BJ (cell line): ENCODE measurements around the gene SPEM2. TPM values are rescaled to one million over a fixed set of nuclear protein-coding genes. Genes with fewer than 3 reads are reported as not detected.

Experiments
- CTCF ChIA-PET: fragments of 350-600 bp; formaldehyde crosslinking; extraction: SDS; loops from one replicate; lab custom pipeline; 2021; ENCODE audit warnings: antibody characterized with exemption, inconsistent platforms; lab: Yijun Ruan, JAX
- POLR2A ChIA-PET: fragments of 300-600 bp; sonication (Branson Sonifier 250); formaldehyde crosslinking; extraction: SDS; loops from one replicate; lab custom pipeline; 2021; ENCODE audit warnings: antibody characterized with exemption; lab: Charles Lee
- DNase-seq: peaks from one replicate; pipeline ENCODE4 v3.0.0-alpha.2; 2011; ENCODE audit warnings: low read depth
- H3K27me3 ChIP-seq: 2 replicates; pipeline ENCODE4 v1.6.0; 2011; ENCODE audit warnings: low read length; ENCODE audit not compliant: control insufficient read depth, insufficient read depth
- H3K36me3 ChIP-seq: 2 replicates; pipeline ENCODE4 v1.5.1; 2011; ENCODE audit warnings: low read length; ENCODE audit not compliant: control insufficient read depth, insufficient read depth
- H3K4me3 ChIP-seq: 2 replicates; pipeline ENCODE4 v1.5.1; 2011; ENCODE audit warnings: low read depth, mild to moderate bottlenecking, control low read depth, low read length
- CTCF ChIP-seq: IDR thresholded peaks from 2 replicates; pipeline ENCODE4 v1.5.1; 2011; ENCODE audit warnings: low read depth, mild to moderate bottlenecking, control low read depth, inconsistent platforms, low read length, moderate library complexity; ENCODE audit not compliant: insufficient read depth
- polyA plus RNA-seq: library from polyadenylated mRNA; depleted of rRNA; stranded (reverse); fragments of >200 nt; gene quantifications from 2 replicates; pipeline ENCODE4 v1.2.3, GENCODE V29; 2011

The SPEM2 gene
- polyA plus RNA-seq, 1 experiment, result not detected

GRCh38 chr17:7421186-7421585, 4.2 kb upstream of the SPEM2 start:
- ChIA-PET POLR2A (no interaction called here), CTCF (interaction anchor here (0.9 kb wide), 1 partner anchor 9 kb away, joined by 3 read pairs; no protein-coding TSS in a partner anchor)
- TF ChIP-seq CTCF, result no peak
- no peak overlapping the region for H3K4me3 ChIP-seq
- DNase-seq, result no peak
- H3K27me3 ChIP-seq, result no peaks in the 10 kb centered on the region
- H3K36me3 ChIP-seq, result peaks cover 7% of the 10 kb centered on the region

GRCh38 chr17:7423679-7424078, 1.7 kb upstream of the SPEM2 start:
- Histone ChIP-seq H3K4me3 (no peak overlapping the region), H3K36me3 (no peaks in the 10 kb centered on the region), H3K27me3 (no peaks in the 10 kb centered on the region)
- POLR2A ChIA-PET, result no interaction called here
- DNase-seq, result no peak
- TF ChIP-seq CTCF, result no peak
- CTCF ChIA-PET, result no interaction called here

GRCh38 chr17:7425756-7426155, 340 bp downstream of the SPEM2 start:
- ChIA-PET CTCF (no interaction called here), POLR2A (interaction anchor here (0.6 kb wide), 1 partner anchor 135 kb away, joined by 3 read pairs; no protein-coding TSS in a partner anchor)
- TF ChIP-seq CTCF, result no peak
- no peak for DNase-seq
- no peaks in the 10 kb centered on the region for H3K36me3 ChIP-seq
- no peaks in the 10 kb centered on the region for H3K27me3 ChIP-seq
- H3K4me3 ChIP-seq, result no peak overlapping the region

- ChIA-PET CTCF (no interaction called here), POLR2A (no interaction called here)
- Histone ChIP-seq H3K36me3 (no peaks in the 10 kb centered on the region), H3K4me3 (no peak overlapping the region), H3K27me3 (no peaks in the 10 kb centered on the region)
- DNase-seq, result no peak
- TF ChIP-seq CTCF, result no peak
Measured at GRCh38 chr17:7426203-7426863, 917 bp downstream of the SPEM2 start.

DNA sequence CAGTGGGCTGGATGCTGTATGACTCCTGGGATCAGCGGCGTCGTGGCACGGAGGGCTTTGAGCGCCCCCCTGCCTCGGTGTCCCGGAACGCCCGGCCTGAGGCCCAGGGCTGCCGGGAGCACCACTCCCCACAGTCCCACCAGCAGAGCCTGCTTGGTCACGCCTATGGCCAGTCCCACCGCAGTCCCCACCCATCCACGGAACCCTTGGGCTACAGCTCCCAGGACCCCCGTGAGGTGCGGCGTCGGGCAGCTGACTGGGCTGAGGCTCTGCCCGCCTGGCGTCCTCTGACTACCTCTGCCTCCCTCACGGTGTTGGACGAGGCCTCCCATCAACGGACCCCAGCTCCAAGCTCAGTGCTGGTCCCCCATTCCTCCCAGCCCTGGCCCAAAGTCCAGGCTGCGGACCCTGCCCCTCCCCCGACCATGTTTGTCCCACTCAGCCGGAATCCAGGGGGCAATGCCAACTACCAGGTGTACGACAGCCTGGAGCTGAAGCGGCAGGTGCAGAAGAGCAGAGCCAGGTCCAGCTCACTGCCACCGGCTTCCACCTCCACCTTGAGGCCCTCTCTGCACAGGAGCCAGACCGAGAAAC, 1.6 kb downstream of the SPEM2 start:
- ChIA-PET POLR2A (no interaction called here), CTCF (interaction anchor here (1.0 kb wide), 1 partner anchor 9 kb away, joined by 5 read pairs; no protein-coding TSS in a partner anchor)
- Histone ChIP-seq H3K4me3 (no peak overlapping the region), H3K27me3 (no peaks in the 10 kb centered on the region), H3K36me3 (no peaks in the 10 kb centered on the region)
- TF ChIP-seq CTCF, result no peak
- DNase-seq, result no peak
